ENCODE measurements around the gene RDM1.
A peak's percentile ranks its signal among the peaks of the same experiment; 100 is the strongest.
"Not testable (repeated sequence)": the region's sequence is repeated elsewhere in the genome, so short reads cannot be mapped to it uniquely, and the experiment has no call there.

Gene RDM1

GRCh38 chr17:35948092-35948491, 17.5 kb upstream of the RDM1 start:
- no peak for TF ChIP-seq CTCF (IDR thresholded peaks at IDR 0.05; ENCODE audit: borderline replicate concordance, insufficient read depth, low read depth, low read length)

GRCh38 chr17:35947156-35947585, 16.6 kb upstream of the RDM1 start:
- peak; percentile 93 for TF ChIP-seq CTCF (IDR thresholded peaks at IDR 0.05; ENCODE audit: borderline replicate concordance, insufficient read depth, low read depth, low read length)

More at GRCh38 chr17:35948092-35948491, 17.5 kb upstream of the RDM1 start:
- no peak overlapping the region for H3K4me3 ChIP-seq (ENCODE audit: low read depth, low read length)

GRCh38 chr17:35944151-35944550, 13.6 kb upstream of the RDM1 start:
- no peak overlapping the region for H3K4me3 ChIP-seq (ENCODE audit: low read depth, low read length)
- no peak for TF ChIP-seq CTCF (IDR thresholded peaks at IDR 0.05; ENCODE audit: borderline replicate concordance, insufficient read depth, low read depth, low read length)

More at GRCh38 chr17:35947156-35947585, 16.6 kb upstream of the RDM1 start:
- H3K4me3 ChIP-seq (ENCODE audit: low read depth, low read length): no peak overlapping the region

- no peak for TF ChIP-seq CTCF (IDR thresholded peaks at IDR 0.05; ENCODE audit: borderline replicate concordance, insufficient read depth, low read depth, low read length)
- H3K4me3 ChIP-seq (ENCODE audit: low read depth, low read length): no peak within 1 kb of the TSS
Measured at GRCh38 chr17:35943537-35943936, 13.0 kb upstream of the RDM1 start, which contains the start of gene LYZL6. Gene LYZL6, minus strand, starts transcription at chr17:35943713. Its CDS starts 4,357 bp downstream, at chr17:35939356.

GRCh38 chr17:35942588-35943186, 12.1 kb upstream of the RDM1 start:
- H3K4me3 ChIP-seq (ENCODE audit: low read depth, low read length): no peak overlapping the region
- no peak for TF ChIP-seq CTCF (IDR thresholded peaks at IDR 0.05; ENCODE audit: borderline replicate concordance, insufficient read depth, low read depth, low read length)

GRCh38 chr17:35938492-35938891, 7.9 kb upstream of the RDM1 start:
- not testable (repeated sequence) for H3K4me3 ChIP-seq (ENCODE audit: low read depth, low read length)

GRCh38 chr17:35936063-35936462, 5.5 kb upstream of the RDM1 start:
- H3K4me3 ChIP-seq (ENCODE audit: low read depth, low read length): no peak overlapping the region
- no peak for TF ChIP-seq CTCF (IDR thresholded peaks at IDR 0.05; ENCODE audit: borderline replicate concordance, insufficient read depth, low read depth, low read length)

Data from GM12875 (cell line).